Measurements from ENCODE around the gene PIK3C2B. TPM values are rescaled to one million over a fixed set of nuclear protein-coding genes. Genes with fewer than 3 reads are reported as not detected.

The PIK3C2B gene
- polyA plus RNA-seq, 1 donor (not counting 4 experiments of a cell fraction or from before 2014, with no cell fraction given) = 5.4 TPM

DNA sequence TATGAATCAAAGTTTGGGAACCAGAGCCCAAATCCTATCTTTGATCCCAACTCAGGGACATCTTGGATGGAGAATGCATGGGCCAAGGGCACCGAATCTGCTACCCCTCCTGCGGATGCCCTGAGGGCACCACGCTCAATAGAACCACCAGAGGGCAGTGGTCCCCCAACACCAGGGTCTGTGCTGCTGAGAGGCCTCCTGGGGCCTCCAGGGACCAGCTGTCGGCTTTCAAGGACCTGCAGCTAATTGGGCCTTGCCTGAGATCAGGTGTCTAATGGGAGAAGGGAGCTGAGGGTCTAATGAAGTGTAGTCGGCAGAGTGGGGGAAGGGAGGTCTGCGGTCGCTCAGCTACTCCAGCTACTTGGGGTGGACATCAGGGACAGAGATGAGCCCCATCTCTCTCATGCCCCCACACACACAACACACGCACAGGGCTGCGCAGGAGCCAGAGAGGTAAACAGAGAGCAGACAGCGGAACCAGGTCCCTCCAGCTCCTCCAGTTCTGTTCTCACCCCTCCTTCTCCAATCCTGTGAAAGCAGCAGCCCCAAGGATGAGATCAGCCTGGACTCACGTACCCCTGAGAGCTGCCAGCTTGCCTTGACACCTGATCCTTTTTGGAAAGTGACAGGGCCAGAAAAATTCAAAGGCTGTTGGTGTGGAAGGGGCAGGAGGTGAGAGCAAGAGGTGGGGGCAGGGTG lies 48.0 kb downstream of the PIK3C2B start:
- Histone ChIP-seq H2AFZ (ENCODE audit: control insufficient read depth, low read length) (no peak overlapping the region), H3K9me1 (ENCODE audit: control insufficient read depth, extremely low read depth, insufficient read depth, low read length) (no peaks in the 10 kb centered on the region), H3K36me3 (ENCODE audit: control insufficient read depth in 2 of 2, extremely low read depth in 1 of 2, insufficient read depth in 2 of 2, low read length in 2 of 2) (peaks cover 0 to 1% of the 10 kb centered on the region in 2 experiments), H3K4me2 (ENCODE audit: control insufficient read depth, extremely low read depth, insufficient read depth, low read depth, low read length) (no peak overlapping the region), H3K79me2 (ENCODE audit: control insufficient read depth, insufficient read depth, low read length) (no peaks in the 10 kb centered on the region), H3K9ac (ENCODE audit: control insufficient read depth, extremely low read depth, insufficient read depth, low read length) (no peak overlapping the region), H3K4me3 (ENCODE audit: control insufficient read depth in 2 of 3, extremely low read depth in 1 of 3, insufficient read depth in 2 of 3, low read depth in 1 of 3, low read length in 3 of 3) (no peak overlapping the region), H3K27ac (ENCODE audit: control insufficient read depth, insufficient read depth, low read length) (no peak overlapping the region), H3K4me1 (ENCODE audit: control insufficient read depth, extremely low read depth, insufficient read depth, low read length) (peaks cover 48% of the 10 kb centered on the region), H4K20me1 (ENCODE audit: control insufficient read depth, extremely low read depth, insufficient read depth, low read length) (no peaks in the 10 kb centered on the region), H3K9me3 (ENCODE audit: control insufficient read depth, low read depth, low read length) (no peaks in the 10 kb centered on the region), H3K27me3 (ENCODE audit: control insufficient read depth, extremely low read depth, insufficient read depth, low read length) (no peaks in the 10 kb centered on the region)
- FAIRE-seq (no peak), DNase-seq (ENCODE audit: low read depth, low spot score) (no peak)
- dilution Hi-C loops (cut with MboI; ENCODE audit: extremely low pct_ligation_motif_present, low sequenced_read_pairs) = no loop called here
- TF ChIP-seq, protein P1, sequence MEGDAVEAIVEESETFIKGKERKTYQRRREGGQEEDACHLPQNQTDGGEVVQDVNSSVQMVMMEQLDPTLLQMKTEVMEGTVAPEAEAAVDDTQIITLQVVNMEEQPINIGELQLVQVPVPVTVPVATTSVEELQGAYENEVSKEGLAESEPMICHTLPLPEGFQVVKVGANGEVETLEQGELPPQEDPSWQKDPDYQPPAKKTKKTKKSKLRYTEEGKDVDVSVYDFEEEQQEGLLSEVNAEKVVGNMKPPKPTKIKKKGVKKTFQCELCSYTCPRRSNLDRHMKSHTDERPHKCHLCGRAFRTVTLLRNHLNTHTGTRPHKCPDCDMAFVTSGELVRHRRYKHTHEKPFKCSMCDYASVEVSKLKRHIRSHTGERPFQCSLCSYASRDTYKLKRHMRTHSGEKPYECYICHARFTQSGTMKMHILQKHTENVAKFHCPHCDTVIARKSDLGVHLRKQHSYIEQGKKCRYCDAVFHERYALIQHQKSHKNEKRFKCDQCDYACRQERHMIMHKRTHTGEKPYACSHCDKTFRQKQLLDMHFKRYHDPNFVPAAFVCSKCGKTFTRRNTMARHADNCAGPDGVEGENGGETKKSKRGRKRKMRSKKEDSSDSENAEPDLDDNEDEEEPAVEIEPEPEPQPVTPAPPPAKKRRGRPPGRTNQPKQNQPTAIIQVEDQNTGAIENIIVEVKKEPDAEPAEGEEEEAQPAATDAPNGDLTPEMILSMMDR (optimal IDR thresholded peaks at IDR 0.05 in 1 of 3, IDR thresholded peaks at IDR 0.05 in 1 of 3, conservative IDR thresholded peaks at IDR 0.05 in 1 of 3; ENCODE audit: extremely low read depth in 1 of 3, insufficient read depth in 2 of 3, low read length in 3 of 3) = peak; percentile 48 to 63 (median 54)
- TF ChIP-seq EZH2 (IDR thresholded peaks at IDR 0.05; ENCODE audit: low read length) = no peak

DNA sequence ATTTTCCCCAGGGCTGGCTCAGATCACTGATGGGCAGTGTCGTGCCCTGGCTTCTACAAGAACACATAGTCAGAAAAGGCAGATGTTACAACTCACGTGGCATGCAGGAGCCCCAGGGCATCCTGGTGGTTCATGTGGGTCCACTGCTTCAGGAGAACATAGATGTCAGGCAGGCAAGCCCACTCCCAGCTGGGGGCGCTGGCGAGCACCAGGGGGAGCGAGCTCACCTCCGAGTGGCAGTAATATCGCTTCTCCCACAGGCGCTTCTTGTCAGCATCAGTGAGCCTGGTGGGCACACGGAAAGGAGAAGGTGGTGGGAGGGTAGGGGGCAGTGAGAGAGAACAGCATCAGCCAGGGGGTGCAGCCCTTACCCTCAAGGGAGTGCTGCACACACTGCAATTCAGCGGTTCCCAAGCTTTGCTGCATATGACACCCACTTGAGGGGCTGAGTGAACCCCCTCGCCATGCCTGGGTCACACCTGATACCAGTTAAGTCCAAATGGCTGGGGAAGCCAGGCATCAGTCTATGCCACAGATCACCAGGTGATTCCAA lies 48.7 kb downstream of the PIK3C2B start:
- H3K9ac ChIP-seq (ENCODE audit: control insufficient read depth, extremely low read depth, insufficient read depth, low read length) = no peak overlapping the region
- H3K4me3 ChIP-seq (ENCODE audit: control insufficient read depth in 2 of 3, extremely low read depth in 1 of 3, insufficient read depth in 2 of 3, low read depth in 1 of 3, low read length in 3 of 3) = no peak overlapping the region
- dilution Hi-C loops (cut with MboI; ENCODE audit: extremely low pct_ligation_motif_present, low sequenced_read_pairs) = no loop called here
- H3K36me3 ChIP-seq (ENCODE audit: control insufficient read depth in 2 of 2, extremely low read depth in 1 of 2, insufficient read depth in 2 of 2, low read length in 2 of 2) = peaks cover 0 to 1% of the 10 kb centered on the region in 2 experiments
- H3K4me1 ChIP-seq (ENCODE audit: control insufficient read depth, extremely low read depth, insufficient read depth, low read length) = peaks cover 45% of the 10 kb centered on the region
- H2AFZ ChIP-seq (ENCODE audit: control insufficient read depth, low read length) = no peak overlapping the region
- H3K27me3 ChIP-seq (ENCODE audit: control insufficient read depth, extremely low read depth, insufficient read depth, low read length) = no peaks in the 10 kb centered on the region
- no peak overlapping the region for H3K4me2 ChIP-seq (ENCODE audit: control insufficient read depth, extremely low read depth, insufficient read depth, low read depth, low read length)
- DNase-seq (ENCODE audit: low read depth, low spot score) = no peak
- no peak overlapping the region for H3K27ac ChIP-seq (ENCODE audit: control insufficient read depth, insufficient read depth, low read length)
- no peak for FAIRE-seq
- no peaks in the 10 kb centered on the region for H3K9me3 ChIP-seq (ENCODE audit: control insufficient read depth, low read depth, low read length)
- no peaks in the 10 kb centered on the region for H3K79me2 ChIP-seq (ENCODE audit: control insufficient read depth, insufficient read depth, low read length)
- H4K20me1 ChIP-seq (ENCODE audit: control insufficient read depth, extremely low read depth, insufficient read depth, low read length) = no peaks in the 10 kb centered on the region
- H3K9me1 ChIP-seq (ENCODE audit: control insufficient read depth, extremely low read depth, insufficient read depth, low read length) = no peaks in the 10 kb centered on the region
- TF ChIP-seq, protein P1 (optimal IDR thresholded peaks at IDR 0.05 in 1 of 3, IDR thresholded peaks at IDR 0.05 in 1 of 3, conservative IDR thresholded peaks at IDR 0.05 in 1 of 3; ENCODE audit: extremely low read depth in 1 of 3, insufficient read depth in 2 of 3, low read length in 3 of 3) = peak; percentile 32 to 62 (median 57)
- no peak for TF ChIP-seq EZH2 (IDR thresholded peaks at IDR 0.05; ENCODE audit: low read length)

Other genes with a start within 250 kb of the PIK3C2B start
- 1.5 to 3.4 TPM (median 1.6 TPM) in 3 replicates for gene PLEKHA6, start 134.9 kb downstream of the PIK3C2B start, polyA plus RNA-seq
- 13.7 to 22.8 TPM (median 19.1 TPM) in 3 replicates for gene PPP1R15B, start 83.0 kb downstream of the PIK3C2B start, polyA plus RNA-seq
- 6.8 to 17.8 TPM (median 8.6 TPM) in 3 replicates for gene MDM4, start 21.6 kb upstream of the PIK3C2B start, polyA plus RNA-seq
- gene LRRN2, start 190.9 kb upstream of the PIK3C2B start, polyA plus RNA-seq = not detected in 3 replicates

Measured in keratinocyte (primary cell).